HepG2 (cell line): Measurements from ENCODE around the gene HSCB. TPM values are rescaled to one million over a fixed set of nuclear protein-coding genes. Genes with fewer than 3 reads are reported as not detected.
A peak's percentile ranks its signal among the peaks of the same experiment; 100 is the strongest.

ENCODE experiments used
- BCL3 ChIP-seq: sonication (generic); formaldehyde crosslinking; IDR thresholded peaks from 2 replicates; pipeline ENCODE4 v1.5.1; 2020; ENCODE audit warnings: mild to moderate bottlenecking, missing genetic modification reagents, moderate library complexity
- FIP1L1 ChIP-seq: fragments of 200-400 bp; formaldehyde crosslinking; IDR thresholded peaks from 2 replicates; pipeline ENCODE4 v1.6.1; 2018; ENCODE audit warnings: low read depth, mild to moderate bottlenecking, low read length, moderate library complexity, borderline replicate concordance; ENCODE audit not compliant: insufficient read depth
- GFI1 ChIP-seq: sonication (generic); formaldehyde crosslinking; IDR thresholded peaks from 2 replicates; pipeline ENCODE4 v1.5.0; 2020; ENCODE audit warnings: missing genetic modification reagents, mild to moderate bottlenecking, borderline replicate concordance
- HOMEZ ChIP-seq: IDR thresholded peaks from 2 replicates; pipeline ENCODE4 v1.6.1; 2016; ENCODE audit warnings: low read depth
- NRL ChIP-seq: sonication (generic); formaldehyde crosslinking; IDR thresholded peaks from 2 replicates; pipeline ENCODE4 v1.5.0; 2020; ENCODE audit warnings: missing genetic modification reagents, mild to moderate bottlenecking, moderate library complexity, borderline replicate concordance
- PAF1 ChIP-seq: IDR thresholded peaks from 2 replicates; pipeline ENCODE4 v1.6.1; 2016; ENCODE audit warnings: missing genetic modification reagents, missing compliant biosample characterization
- POGK ChIP-seq: sonication (generic); formaldehyde crosslinking; conservative IDR thresholded peaks from 2 replicates; pipeline ENCODE4 v1.8.0; 2022; ENCODE audit warnings: mild to moderate bottlenecking, moderate library complexity, missing genetic modification reagents
- PRDM15 ChIP-seq: sonication (generic); formaldehyde crosslinking; IDR thresholded peaks from 2 replicates; pipeline ENCODE4 v1.4.0; 2020; ENCODE audit warnings: missing genetic modification reagents
- RARA ChIP-seq: IDR thresholded peaks from 2 replicates; pipeline ENCODE4 v1.6.1; 2016; ENCODE audit warnings: missing genetic modification reagents, missing compliant biosample characterization
- SRF ChIP-seq: IDR thresholded peaks from 2 replicates; pipeline ENCODE4 v1.6.1; 2011; ENCODE audit warnings: mild to moderate bottlenecking, low read depth, low read length, moderate library complexity
- ZBTB20 ChIP-seq: sonication (generic); formaldehyde crosslinking; IDR thresholded peaks from 2 replicates; pipeline ENCODE4 v1.8.1; 2023; ENCODE audit warnings: missing genetic modification reagents, low read depth, mild to moderate bottlenecking, borderline replicate concordance
- ZBTB44 ChIP-seq: sonication (generic); formaldehyde crosslinking; IDR thresholded peaks from 2 replicates; pipeline ENCODE4 v1.4.0; 2020; ENCODE audit warnings: missing genetic modification reagents
- ZKSCAN1 ChIP-seq: fragments of 150-350 bp; IDR thresholded peaks from 2 replicates; pipeline ENCODE4 v1.6.1; 2014; ENCODE audit warnings: low read length
- ZNF567 ChIP-seq: sonication (generic); formaldehyde crosslinking; IDR thresholded peaks from 2 replicates; pipeline ENCODE4 v1.8.1; 2023; ENCODE audit warnings: mild to moderate bottlenecking, missing genetic modification reagents, borderline replicate concordance
- ZNF772 ChIP-seq: sonication (generic); formaldehyde crosslinking; IDR thresholded peaks from 2 replicates; pipeline ENCODE4 v1.5.0; 2020; ENCODE audit warnings: mild to moderate bottlenecking, missing genetic modification reagents
- ZNF781 ChIP-seq: sonication (generic); formaldehyde crosslinking; IDR thresholded peaks from 2 replicates; pipeline ENCODE4 v1.5.1; 2020; ENCODE audit warnings: borderline replicate concordance, mild to moderate bottlenecking, missing genetic modification reagents; ENCODE audit errors: not compliant biosample characterization
- polyA plus RNA-seq, 8 experiments: library from polyadenylated mRNA; depleted of rRNA in 3 of 8; stranded (reverse) in 7 of 8; unstranded in 1 of 8; fragments of >200 nt; fragmentation: Illumina TruSeq in 4 of 8; extraction: Trizol in 4 of 8; gene quantifications; 2 replicates each; pipeline versions ENCODE4 v1.2.1 to v1.2.3, GENCODE V29; 2011 to 2016; ENCODE audit warnings: low read depth in 4 of 8, missing spikeins in 1 of 8, mixed read lengths in 1 of 8; ENCODE audit not compliant: insufficient read depth in 1 of 8
- total RNA-seq, 5 experiments: library from RNA; depleted of rRNA; stranded (reverse); fragments of >200 nt; fragmentation: Illumina TruSeq; extraction: Trizol; gene quantifications; 2 replicates each; pipeline ENCODE4 v1.2.3, GENCODE V29; 2016; ENCODE audit warnings: low read depth in 1 of 5

Gene HSCB
- total and polyA plus RNA-seq, 2 of the 13 experiments (the other 11 are each of a cell fraction or from before 2014, with no cell fraction given) = 15.4 to 20.9 TPM

GRCh38 chr22:28792491-28793383, 50.9 kb downstream of the HSCB start (continued):
- TF ChIP-seq POGK (CRISPR knock-in tag) (peak; percentile 42; the same call in 1 of the 2 replicates), ZNF772 (CRISPR knock-in tag) (peak; percentile 22; the same call in 1 of the 2 replicates), ZBTB20 (no peak), GFI1 (CRISPR knock-in tag) (0 out of 2 replicates have a peak, but pooled peaks have one; percentile 44), FIP1L1 (0 out of 2 replicates have a peak, but pooled peaks have one; percentile 20), ZBTB44 (peak; percentile 19; the same call in 1 of the 2 replicates), ZNF781 (CRISPR knock-in tag) (peak; percentile 24), SRF (no peak), RARA (CRISPR knock-in tag) (peak; percentile 92), ZKSCAN1 (no peak), PAF1 (CRISPR knock-in tag) (peak; percentile 95), ZNF567 (CRISPR knock-in tag) (no peak), HOMEZ (CRISPR knock-in tag) (no peak), PRDM15 (CRISPR knock-in tag) (0 out of 2 replicates have a peak, but pooled peaks have one; percentile 17), NRL (CRISPR knock-in tag) (peak; percentile 72; the same call in 1 of the 2 replicates), BCL3 (CRISPR knock-in tag) (no peak)
